ENCODE results near the gene ADAMTSL3. TPM values are rescaled to one million over a fixed set of nuclear protein-coding genes. Genes with fewer than 3 reads are reported as not detected.

Gene ADAMTSL3
- total and polyA plus RNA-seq, 2 donors (not counting 1 experiment from before 2014, with no cell fraction given), result 0.01 TPM; not detected in 1

DNA sequence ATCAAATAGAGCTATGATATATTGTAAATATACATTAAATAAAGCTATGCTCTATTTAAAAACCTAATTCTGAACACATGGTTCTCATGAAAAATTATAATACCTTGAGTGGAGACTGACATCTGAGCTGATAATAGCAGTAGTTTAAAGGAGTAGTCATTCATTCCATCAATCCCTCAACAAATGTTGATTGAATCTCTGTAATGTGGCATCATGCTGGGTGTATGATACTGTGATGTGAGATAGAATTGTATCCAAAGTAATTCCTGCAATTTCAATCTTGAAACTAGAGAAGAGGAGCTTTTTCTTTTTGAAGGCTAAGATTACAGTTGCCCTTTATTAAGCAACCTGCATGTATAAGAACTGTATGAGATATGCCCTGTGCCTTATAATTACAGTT is 63.1 kb downstream of the ADAMTSL3 start:
- Mint-ChIP-seq H3K27ac (no peak overlapping the region), H3K27me3 (peaks cover 10% of the 10 kb centered on the region), H3K9me3 (ENCODE audit: insufficient read depth) (no peaks in the 10 kb centered on the region), H3K4me3 (no peak overlapping the region), H3K4me1 (no peaks in the 10 kb centered on the region)
- Histone ChIP-seq H2AFZ (ENCODE audit: insufficient read depth, low read depth, low read length, poor library complexity, severe bottlenecking) (no peak overlapping the region), H3K9ac (ENCODE audit: low read length) (no peak overlapping the region), H4K20me1 (ENCODE audit: control insufficient read depth, insufficient read depth, low read length, poor library complexity, severe bottlenecking) (no peaks in the 10 kb centered on the region), H3K27me3 (replicated peaks in 1 of 4; ENCODE audit: control extremely low read depth in 1 of 4, control insufficient read depth in 3 of 4, insufficient read depth in 4 of 4, low read length in 3 of 4) (peaks cover 0 to 5% (median 2%) of the 10 kb centered on the region in 4 experiments), H3K79me2 (ENCODE audit: control insufficient read depth, insufficient read depth, low read length) (no peaks in the 10 kb centered on the region), H3K9me3 (ENCODE audit: control extremely low read depth in 1 of 3, control insufficient read depth in 2 of 3, insufficient read depth in 1 of 3, low read length in 2 of 3) (peaks cover 0 to 3% (median 0%) of the 10 kb centered on the region in 3 donors), H3K4me2 (replicated peaks; ENCODE audit: low read depth, low read length, poor library complexity, severe bottlenecking) (no peak overlapping the region), H3K4me1 (ENCODE audit: control insufficient read depth in 2 of 2, insufficient read depth in 2 of 2, low read length in 2 of 2) (no peaks in the 10 kb centered on the region), H3K36me3 (replicated peaks in 1 of 2; ENCODE audit: control extremely low read depth in 1 of 2, control insufficient read depth in 1 of 2, extremely low read depth in 1 of 2, insufficient read depth in 2 of 2, low read length in 1 of 2) (no peaks in the 10 kb centered on the region), H3K27ac (ENCODE audit: low read length in 2 of 2) (no peak overlapping the region), H3K4me3 (ENCODE audit: control extremely low read depth in 1 of 5, extremely low read depth in 1 of 5, insufficient read depth in 1 of 5, low read depth in 2 of 5, low read length in 4 of 5) (no peak overlapping the region)
- ChIA-PET CTCF (no interaction called here), POLR2A (no interaction called here)
- no peak for DNase-seq
- TF ChIP-seq, protein P1, sequence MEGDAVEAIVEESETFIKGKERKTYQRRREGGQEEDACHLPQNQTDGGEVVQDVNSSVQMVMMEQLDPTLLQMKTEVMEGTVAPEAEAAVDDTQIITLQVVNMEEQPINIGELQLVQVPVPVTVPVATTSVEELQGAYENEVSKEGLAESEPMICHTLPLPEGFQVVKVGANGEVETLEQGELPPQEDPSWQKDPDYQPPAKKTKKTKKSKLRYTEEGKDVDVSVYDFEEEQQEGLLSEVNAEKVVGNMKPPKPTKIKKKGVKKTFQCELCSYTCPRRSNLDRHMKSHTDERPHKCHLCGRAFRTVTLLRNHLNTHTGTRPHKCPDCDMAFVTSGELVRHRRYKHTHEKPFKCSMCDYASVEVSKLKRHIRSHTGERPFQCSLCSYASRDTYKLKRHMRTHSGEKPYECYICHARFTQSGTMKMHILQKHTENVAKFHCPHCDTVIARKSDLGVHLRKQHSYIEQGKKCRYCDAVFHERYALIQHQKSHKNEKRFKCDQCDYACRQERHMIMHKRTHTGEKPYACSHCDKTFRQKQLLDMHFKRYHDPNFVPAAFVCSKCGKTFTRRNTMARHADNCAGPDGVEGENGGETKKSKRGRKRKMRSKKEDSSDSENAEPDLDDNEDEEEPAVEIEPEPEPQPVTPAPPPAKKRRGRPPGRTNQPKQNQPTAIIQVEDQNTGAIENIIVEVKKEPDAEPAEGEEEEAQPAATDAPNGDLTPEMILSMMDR (IDR thresholded peaks at IDR 0.05), result no peak
- no peak for TF ChIP-seq EZH2 (IDR thresholded peaks at IDR 0.05; ENCODE audit: borderline replicate concordance, insufficient read depth, low read depth, low read length, poor library complexity, severe bottlenecking)
- intact Hi-C loops (cut with micrococcal nuclease), result no loop called here
- ATAC-seq (ENCODE audit: low read depth), result no peak

DNA sequence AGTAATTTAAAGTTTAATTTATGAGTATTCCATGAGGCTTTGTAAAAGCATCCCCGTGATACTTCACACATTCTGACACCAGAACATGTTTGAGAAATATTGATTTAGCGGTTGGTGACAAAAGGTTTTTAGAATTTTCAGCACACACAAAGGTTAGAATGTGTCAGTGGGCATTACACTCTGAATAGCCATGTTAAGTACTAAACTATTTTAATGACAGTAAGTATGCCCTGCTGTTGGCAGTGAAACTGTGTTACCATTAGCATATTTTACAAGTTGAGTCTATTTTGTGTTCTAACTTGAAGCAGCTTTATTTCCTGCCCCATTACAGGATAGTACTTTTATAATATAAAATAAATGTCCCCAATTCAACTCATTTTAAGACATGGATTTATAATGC is 66.5 kb downstream of the ADAMTSL3 start:
- no peaks in the 10 kb centered on the region for H3K9me3 Mint-ChIP-seq (ENCODE audit: insufficient read depth)
- TF ChIP-seq EZH2 (IDR thresholded peaks at IDR 0.05; ENCODE audit: borderline replicate concordance, insufficient read depth, low read depth, low read length, poor library complexity, severe bottlenecking), result no peak
- TF ChIP-seq, protein P1 (IDR thresholded peaks at IDR 0.05), result no peak
- H3K4me3 ChIP-seq (ENCODE audit: control extremely low read depth in 1 of 5, extremely low read depth in 1 of 5, insufficient read depth in 1 of 5, low read depth in 2 of 5, low read length in 4 of 5), result no peak overlapping the region
- DNase-seq (no peak), ATAC-seq (ENCODE audit: low read depth) (no peak)
- no peak overlapping the region for H2AFZ ChIP-seq (ENCODE audit: insufficient read depth, low read depth, low read length, poor library complexity, severe bottlenecking)
- no peaks in the 10 kb centered on the region for H3K36me3 ChIP-seq (replicated peaks in 1 of 2; ENCODE audit: control extremely low read depth in 1 of 2, control insufficient read depth in 1 of 2, extremely low read depth in 1 of 2, insufficient read depth in 2 of 2, low read length in 1 of 2)
- no peaks in the 10 kb centered on the region for H4K20me1 ChIP-seq (ENCODE audit: control insufficient read depth, insufficient read depth, low read length, poor library complexity, severe bottlenecking)
- peaks cover 0 to 3% (median 1%) of the 10 kb centered on the region in 4 experiments for H3K27me3 ChIP-seq (replicated peaks in 1 of 4; ENCODE audit: control extremely low read depth in 1 of 4, control insufficient read depth in 3 of 4, insufficient read depth in 4 of 4, low read length in 3 of 4)
- H3K79me2 ChIP-seq (ENCODE audit: control insufficient read depth, insufficient read depth, low read length), result no peaks in the 10 kb centered on the region
- no peaks in the 10 kb centered on the region for H3K4me1 Mint-ChIP-seq
- intact Hi-C loops (cut with micrococcal nuclease), result no loop called here
- no peak overlapping the region for H3K4me3 Mint-ChIP-seq
- H3K27me3 Mint-ChIP-seq, result peaks cover 10% of the 10 kb centered on the region
- H3K9me3 ChIP-seq (ENCODE audit: control extremely low read depth in 1 of 3, control insufficient read depth in 2 of 3, insufficient read depth in 1 of 3, low read length in 2 of 3), result no peaks in the 10 kb centered on the region
- CTCF ChIA-PET, result no interaction called here
- H3K4me1 ChIP-seq (ENCODE audit: control insufficient read depth in 2 of 2, insufficient read depth in 2 of 2, low read length in 2 of 2), result no peaks in the 10 kb centered on the region
- POLR2A ChIA-PET, result no interaction called here
- H3K27ac Mint-ChIP-seq, result no peak overlapping the region
- WGBS (ENCODE audit: insufficient coverage), result no CpG with 5 or more reads among the region's 2 CpGs
- no peak overlapping the region for H3K9ac ChIP-seq (ENCODE audit: low read length)
- H3K27ac ChIP-seq (ENCODE audit: low read length in 2 of 2), result no peak overlapping the region
- H3K4me2 ChIP-seq (replicated peaks; ENCODE audit: low read depth, low read length, poor library complexity, severe bottlenecking), result no peak overlapping the region
